GM19099 (cell line): ENCODE measurements around the gene FAM168A.

ENCODE experiments used
- POLR2A ChIP-seq: IDR thresholded peaks from 3 replicates; pipeline ENCODE4 v1.6.1; 2011; ENCODE audit warnings: low read depth; ENCODE audit not compliant: insufficient read length; ENCODE audit errors: extremely low read depth

The FAM168A gene

DNA sequence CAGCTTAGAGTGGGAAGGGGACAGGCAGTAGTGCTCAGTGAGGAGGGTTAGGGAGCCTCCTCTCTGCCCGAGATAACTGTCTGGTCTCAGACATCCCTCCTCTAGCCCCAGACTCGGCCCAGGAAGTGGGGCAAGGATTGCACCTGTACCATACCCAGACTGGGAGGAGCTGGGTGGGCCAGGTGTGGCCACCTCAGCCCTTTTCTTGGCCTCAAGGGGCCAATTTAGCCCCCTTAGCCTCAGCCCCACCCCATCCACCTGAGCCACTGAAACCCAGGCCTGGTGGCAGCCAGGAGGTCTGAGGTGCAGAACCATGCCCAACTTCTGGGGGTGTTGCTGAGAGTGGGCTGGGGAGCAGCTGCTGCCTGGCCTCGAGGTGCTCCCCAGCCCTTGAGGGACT is 215.2 kb downstream of the FAM168A start:
- peak; percentile 27 for TF ChIP-seq POLR2A

DNA sequence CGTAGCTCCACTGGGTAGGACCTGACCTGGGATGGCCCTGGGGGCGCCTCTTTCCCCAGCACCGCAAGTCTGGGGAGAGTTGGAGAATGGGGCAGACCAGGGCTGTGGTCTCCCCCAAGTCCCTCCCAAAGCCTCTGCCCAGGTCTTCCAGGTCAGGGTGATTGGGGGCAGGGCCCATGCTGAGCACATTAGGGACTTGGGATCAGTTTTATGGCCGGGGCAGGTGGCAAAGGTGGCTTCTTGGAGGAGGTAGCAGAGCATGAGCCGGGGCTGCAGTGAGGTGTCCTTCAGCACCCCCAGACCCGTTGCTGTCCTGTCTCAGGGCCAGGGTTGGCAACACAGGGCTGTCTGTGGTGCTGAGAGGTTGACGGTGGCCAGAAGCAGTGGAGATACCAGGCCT is 215.7 kb downstream of the FAM168A start:
- TF ChIP-seq POLR2A = no peak

DNA sequence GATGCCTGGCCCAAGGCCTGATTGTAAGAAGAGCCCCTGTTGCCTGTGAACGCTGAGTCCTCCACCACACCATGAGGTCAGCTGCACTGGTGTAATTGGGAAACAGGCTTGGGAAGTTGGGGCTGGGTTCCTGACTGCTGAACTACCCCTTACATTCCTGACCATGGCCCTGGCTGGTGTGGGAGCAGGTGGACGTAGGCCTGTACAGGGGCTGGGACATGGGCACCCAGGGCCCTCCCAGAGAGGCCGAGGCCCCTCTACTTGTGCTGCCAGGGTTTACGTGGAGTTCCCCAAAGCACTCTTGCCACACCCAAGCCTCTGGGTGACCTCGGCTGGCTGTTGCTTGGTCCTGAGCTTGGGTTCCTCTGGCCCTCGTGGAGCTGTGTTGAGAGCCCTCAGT is 216.3 kb downstream of the FAM168A start:
- TF ChIP-seq POLR2A = no peak

DNA sequence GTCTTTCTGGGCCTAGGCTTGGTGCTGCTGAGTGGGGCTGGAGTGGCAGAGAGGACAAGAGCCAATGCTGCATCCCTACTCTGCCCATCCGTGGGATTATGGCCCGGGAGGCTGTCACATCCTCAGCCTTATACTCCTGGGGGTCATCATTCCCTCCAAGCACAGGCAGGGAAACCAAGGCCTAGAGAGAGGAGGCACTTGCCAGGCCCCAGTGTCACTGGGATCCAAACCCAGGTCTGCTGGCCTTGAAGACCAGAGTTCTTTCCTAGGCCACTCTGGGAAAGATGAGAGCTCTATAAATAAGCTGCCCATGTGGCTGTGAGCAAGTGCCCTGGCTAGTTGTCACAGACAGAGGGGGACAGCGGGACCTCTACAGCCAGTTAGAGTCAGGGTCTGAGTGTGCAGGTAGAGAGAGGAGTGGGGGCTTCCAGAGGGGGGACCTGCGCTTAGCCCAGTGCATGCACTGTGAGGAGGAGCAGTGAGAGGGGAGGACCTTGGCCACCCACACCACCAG is 217.0 kb downstream of the FAM168A start:
- TF ChIP-seq POLR2A = no peak

DNA sequence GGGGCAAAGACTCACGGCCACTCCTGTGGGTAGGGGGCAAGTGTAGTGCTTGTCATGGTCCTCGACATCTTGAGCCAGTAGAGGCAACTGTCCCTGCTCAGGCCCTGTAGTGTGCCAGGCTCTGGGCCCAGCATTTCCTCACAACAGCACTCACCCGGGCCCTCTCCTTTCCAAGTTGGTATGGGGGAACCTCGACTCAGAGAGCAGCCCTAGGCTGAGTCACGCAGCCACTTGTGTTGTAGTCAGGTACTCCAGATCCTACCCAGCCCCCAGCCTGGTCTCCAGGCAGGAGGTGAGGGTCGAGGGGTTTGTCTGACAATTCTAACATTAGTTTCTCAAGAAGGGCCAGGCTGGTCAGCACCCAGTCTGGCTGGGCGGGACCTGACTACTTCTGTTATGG is 217.6 kb downstream of the FAM168A start:
- TF ChIP-seq POLR2A = no peak

DNA sequence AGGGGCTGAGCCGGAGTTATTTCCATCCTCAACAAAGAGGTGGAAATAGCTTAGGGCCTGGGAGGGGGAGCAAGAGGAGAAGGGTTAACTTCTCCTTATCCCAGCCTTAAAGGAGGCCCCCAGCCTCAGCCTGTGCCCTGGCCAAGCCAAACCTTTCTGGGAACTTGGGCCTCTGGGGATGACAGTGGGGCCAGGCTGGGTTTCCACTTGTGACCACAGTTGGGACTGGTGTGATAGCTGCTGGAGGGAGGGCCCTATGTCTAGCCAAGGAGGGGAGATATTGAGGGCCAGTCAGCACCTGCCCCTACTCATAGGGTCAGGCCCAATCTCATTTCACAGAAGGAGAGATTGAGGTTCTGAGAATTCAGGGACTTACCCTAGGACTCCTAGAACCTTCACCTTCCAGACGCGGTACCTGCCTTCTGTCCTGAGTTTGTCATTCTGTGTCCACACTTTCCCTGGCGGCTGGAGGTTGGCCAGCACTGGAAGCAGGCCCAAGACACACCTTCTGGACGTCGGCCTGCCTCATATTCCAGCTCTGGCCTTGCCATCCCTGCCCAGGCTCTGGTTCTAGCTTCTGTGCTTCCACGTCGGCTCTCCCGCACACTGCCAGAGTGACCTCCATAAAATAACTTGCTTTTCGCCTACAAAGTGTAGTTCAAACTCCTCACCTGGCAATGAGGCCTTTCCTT is 218.6 kb downstream of the FAM168A start:
- no peak for TF ChIP-seq POLR2A

DNA sequence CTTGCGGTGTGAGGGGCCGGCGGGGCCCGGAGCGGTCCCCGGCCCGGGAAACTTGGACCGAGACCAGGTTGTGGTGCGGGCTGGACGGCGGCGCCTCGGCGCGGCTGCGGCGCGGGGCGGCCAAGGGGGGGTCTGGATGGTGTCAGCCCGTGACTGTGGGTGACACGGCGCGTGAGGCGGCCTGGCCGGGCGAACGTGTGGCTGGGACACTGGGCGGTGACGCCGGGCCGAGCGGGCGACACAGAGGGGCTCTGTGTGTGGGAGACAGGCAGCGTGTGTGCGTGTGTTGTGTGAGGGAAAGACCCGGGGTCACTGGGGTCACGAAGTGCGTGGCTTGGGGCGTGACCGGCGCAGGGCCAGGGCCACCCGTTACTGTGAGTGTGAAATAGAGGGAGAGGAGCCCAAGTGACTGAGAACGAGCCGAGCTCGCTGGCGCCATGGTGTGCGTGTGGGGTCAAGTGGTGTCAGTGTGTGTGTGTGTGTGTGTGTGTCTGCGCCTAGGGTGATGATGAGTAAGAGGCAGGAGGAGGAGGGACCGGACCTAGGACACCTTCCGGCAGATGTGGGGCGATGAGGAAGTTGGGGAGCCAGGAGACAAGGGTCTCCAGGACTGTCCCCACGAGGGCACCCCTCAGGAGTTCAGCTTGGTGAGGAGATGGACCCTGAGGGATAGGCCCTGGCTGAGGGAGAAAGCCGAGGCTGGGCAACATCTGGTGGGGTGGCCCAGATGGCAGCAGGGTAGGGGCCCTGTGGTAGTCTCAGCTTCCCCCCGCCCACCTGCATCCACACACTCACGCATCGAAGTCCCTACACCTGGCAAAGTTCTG is 220.9 kb downstream of the FAM168A start:
- peak; percentile 31 for TF ChIP-seq POLR2A

DNA sequence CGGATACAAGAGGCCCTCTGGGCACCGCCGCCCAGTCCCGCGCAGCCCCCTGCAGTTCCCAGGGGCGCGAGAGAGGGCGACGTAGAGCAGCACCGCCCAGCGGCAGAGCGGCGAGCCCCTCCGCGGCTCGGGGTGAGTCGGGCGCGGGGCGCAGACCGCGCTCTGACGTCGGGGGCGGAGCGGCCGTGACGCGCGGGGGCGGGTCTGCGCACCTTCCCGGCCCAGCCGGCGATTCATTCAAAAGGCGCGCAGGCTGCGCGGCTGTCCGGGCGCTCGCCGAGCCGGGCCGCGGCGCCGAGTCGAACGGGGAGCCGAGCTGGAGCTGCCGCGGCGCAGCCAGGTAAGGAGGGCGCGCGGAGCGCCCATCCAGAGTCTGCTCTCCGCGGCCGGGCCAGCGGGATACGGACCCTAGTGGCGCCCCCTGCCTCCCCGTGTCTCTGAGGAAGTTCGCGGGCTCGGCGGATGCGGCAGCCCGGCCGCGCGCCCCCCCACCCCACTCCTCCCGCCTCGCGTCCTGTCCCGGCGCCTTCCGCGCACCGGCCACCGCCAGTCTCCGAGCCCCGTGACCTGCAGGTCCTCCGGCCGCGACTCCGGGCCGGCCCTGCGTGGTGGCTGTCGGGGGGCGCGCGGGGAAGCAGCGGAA is 221.6 kb downstream of the FAM168A start, which contains the start of gene RELT:
Gene RELT, plus strand, starts transcription at position 240 of the 643 bp plus-strand sequence. CDS start 12,738 bp downstream, outside the sequence.
- TF ChIP-seq POLR2A = peak; percentile 99

DNA sequence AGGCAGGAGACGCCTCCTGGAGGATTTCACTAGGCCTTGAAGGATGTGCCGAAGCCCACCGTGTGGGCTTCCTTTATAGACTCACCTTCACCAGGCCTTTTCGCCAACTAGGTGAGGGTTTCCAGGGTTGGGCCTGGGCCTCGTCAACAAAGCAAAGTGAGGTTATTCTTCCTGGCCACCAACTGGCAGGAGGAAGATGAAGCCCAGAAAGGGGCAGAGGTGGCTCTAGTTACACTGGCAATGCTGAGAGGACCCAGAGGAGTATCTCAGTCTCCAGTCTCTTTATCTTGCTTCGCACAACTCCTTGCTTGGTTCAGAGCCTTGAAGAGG is 222.1 kb downstream of the FAM168A start:
- no peak for TF ChIP-seq POLR2A

DNA sequence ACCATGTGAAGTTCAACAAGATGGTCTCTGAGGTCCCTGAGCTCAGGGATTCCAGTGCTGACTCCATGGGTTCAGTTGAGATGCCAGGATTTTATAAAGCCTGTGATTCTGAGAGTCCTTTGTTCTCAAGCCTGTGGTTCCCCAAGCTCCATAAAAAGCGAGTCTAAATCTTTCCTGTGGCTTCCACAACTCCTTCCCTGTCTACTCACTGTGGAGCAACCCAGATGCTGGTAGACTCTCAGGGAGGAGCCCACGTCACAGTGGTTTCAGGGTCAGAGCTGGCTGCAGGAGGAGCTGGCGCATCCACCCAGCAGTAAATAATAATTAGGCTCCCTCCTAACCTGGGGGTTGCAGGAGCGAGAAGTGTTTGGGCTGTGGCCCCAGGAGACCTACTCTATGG is 223.8 kb downstream of the FAM168A start:
- TF ChIP-seq POLR2A = no peak

DNA sequence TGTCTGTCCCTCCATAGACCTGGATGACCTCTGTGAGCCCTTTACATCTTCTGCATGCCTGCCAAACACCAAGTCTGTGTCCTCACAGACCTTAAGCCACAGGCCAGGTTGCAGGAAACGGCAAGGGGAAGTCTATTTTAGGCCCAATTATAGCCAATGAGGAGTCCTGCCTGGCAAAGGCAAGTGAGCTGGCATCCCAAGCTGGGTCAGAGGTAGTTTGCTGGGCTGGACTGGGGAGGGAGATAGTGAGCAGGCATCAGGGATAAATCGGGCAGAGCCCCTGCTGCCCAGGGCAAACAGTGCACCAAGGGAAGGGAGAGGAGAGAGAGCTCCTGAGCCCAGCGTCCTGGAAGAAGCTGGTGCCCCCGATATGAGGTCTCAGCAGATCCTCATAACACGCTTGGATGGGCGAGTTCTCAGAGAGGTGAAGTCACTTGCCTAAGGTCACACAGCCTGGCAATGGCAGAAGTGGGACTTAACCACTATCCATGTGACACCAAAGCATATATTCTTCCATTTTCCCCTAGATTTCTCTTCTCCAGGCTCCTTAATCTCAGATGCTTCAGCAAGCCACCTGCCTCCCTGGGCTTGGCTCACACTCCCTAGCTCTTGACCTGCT is 225.4 kb downstream of the FAM168A start:
- no peak for TF ChIP-seq POLR2A

DNA sequence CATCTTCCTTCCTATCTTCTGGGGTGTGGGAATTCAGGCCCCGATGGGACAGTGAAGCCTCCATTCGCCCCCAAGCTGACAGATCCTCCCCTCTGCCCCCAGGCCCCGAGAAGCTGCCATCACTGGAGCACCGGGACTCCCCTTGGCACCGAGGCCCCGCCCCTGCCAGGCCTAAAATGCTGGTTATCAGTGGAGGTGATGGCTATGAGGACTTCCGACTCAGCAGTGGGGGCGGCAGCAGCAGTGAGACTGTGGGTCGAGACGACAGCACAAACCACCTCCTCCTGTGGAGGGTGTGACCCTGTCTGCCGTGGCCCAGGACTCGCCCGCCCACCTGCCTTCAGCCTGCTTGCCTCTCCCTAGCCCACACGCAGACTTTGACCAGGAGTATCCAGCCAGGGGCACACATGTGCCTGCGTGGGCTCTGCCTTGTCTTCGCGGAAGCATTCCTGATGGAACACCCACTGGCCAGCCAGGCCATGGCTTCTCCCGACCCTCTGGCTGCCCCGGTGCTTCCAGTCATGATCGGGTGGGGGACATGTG is 230.4 kb downstream of the FAM168A start:
- TF ChIP-seq POLR2A = no peak

DNA sequence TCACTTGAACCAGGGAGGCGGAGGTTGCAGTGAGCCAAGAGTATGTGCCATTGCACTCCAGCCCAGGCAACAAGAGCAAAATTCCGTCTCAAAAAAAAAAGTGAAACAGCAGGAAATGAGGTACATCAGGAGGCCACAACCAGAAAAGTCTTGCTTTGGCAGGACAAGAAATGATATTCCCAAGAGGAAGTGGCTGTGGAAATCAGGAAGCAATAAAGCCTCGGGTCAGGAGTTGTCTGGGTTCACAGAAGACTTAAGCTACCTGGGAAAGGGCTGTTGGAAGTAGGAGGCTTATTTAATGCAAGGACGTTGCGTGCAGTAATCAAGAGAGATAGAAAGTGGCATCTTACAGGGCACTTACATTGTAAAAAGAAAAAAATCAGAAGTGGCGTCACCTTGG is 231.0 kb downstream of the FAM168A start:
- TF ChIP-seq POLR2A = no peak

DNA sequence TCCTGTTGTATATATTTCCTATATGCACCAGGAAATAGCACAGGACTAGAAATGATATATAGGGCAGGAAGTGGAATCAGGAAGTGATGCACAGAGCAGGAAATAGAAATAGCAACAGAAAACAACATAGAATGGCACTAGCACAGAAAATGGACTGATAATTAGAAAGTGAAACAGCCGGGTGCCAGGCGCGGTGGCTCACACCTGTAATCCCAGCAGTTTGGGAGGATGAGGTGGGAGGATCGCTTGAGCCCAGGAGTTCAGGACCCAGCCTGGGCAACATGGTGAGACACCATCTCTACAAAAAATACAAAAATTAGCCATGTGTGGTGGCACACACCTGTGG is 231.7 kb downstream of the FAM168A start:
- TF ChIP-seq POLR2A = no peak

DNA sequence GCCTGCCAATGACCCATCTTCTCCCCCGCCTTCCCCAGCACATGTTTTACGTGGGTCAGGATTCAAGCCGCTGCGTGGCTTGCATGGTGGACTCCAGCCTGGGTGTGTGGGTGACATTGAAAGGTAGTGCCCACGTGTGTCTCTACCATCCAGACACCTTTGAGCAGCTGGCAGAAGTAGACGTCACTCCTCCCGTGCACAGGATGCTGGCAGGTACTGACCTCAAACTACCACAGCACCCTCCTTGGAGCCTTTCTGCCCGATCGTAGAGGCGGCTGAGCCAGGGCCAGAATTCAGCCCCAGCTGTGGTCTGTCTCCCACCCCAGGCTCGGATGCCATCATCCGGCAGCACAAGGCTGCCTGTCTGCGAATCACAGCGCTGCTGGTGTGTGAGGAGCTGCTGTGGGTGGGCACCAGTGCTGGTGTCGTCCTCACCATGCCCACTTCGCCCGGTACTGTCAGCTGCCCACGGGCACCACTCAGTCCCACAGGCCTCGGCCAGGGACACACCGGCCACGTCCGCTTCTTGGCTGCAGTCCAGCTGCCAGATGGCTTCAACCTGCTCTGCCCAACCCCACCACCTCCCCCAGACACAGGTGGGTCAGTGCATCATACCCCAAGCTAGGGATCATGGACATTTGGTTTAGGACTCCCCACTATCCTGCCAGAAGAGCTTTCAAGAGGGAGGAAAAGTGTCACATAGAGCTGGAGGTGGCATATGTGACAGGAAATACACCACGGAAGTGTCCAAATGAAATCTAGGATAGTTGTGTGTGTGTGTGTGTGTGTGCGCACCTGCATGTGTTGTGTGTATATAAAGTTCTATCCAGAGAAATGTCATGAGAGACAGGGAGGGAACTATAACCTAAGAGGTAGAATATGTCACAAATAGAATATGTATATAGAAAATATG is 232.3 kb downstream of the FAM168A start:
- TF ChIP-seq POLR2A = no peak

DNA sequence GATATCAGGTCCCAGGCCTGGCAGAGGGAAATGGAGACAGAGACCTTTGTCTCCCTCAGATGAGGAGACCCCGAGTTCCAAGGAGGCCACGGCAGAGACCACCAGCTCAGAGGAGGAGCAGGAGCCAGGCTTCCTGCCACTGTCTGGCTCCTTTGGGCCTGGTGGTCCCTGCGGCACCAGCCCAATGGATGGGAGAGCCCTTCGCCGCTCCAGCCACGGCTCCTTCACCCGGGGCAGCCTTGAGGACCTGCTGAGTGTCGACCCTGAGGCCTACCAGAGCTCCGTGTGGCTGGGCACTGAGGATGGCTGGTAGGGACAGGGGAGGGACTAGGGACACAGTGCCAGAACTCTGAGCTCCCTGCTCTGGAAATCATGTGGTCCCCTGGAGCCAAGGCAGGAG is 234.8 kb downstream of the FAM168A start:
- TF ChIP-seq POLR2A = no peak
